Measurements from ENCODE around the gene CWF19L2.
A peak's percentile ranks its signal among the peaks of the same experiment; 100 is the strongest.
"Not testable (repeated sequence)": the region's sequence is repeated elsewhere in the genome, so short reads cannot be mapped to it uniquely, and the experiment has no call there.

The CWF19L2 gene

DNA sequence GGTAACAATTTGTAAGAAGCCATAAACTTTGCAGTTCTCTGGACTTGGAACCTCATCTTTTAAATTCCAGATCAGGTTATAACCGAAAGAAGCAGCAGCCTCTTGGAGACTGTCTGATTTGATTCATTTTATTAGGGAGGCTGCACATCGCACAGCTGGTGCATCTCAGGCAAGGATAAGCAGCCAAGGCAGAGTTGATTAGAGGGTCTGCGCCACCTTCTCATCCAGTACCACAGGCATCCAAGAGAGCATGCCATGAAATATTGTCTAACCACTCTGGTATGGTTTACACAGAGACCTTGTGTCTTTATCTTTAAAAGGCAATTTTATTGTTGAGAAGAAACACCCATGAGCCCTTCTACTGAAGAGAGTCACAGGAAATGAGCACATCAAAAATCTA is 16.2 kb upstream of the CWF19L2 start:
- no peak for DNase-seq
- TF ChIP-seq CTCF (IDR thresholded peaks at IDR 0.05), result no peak
- H3K27ac Mint-ChIP-seq, result no peak overlapping the region
- H3K27me3 Mint-ChIP-seq (ENCODE audit: low read depth, poor library complexity), result peaks cover 11% of the 10 kb centered on the region
- no peak overlapping the region for H3K4me3 Mint-ChIP-seq
- peaks cover 36% of the 10 kb centered on the region for H3K4me1 Mint-ChIP-seq
- H3K36me3 Mint-ChIP-seq (ENCODE audit: low read depth), result no peaks in the 10 kb centered on the region
- H3K9me3 Mint-ChIP-seq, result no peaks in the 10 kb centered on the region

- H3K27me3 Mint-ChIP-seq (ENCODE audit: low read depth, poor library complexity), result peaks cover 16% of the 10 kb centered on the region
- H3K9me3 Mint-ChIP-seq, result no peaks in the 10 kb centered on the region
- no peak for TF ChIP-seq CTCF (IDR thresholded peaks at IDR 0.05)
- no peak overlapping the region for H3K4me3 Mint-ChIP-seq
- H3K27ac Mint-ChIP-seq, result no peak overlapping the region
- DNase-seq, result no peak
- no peaks in the 10 kb centered on the region for H3K36me3 Mint-ChIP-seq (ENCODE audit: low read depth)
- H3K4me1 Mint-ChIP-seq, result peaks cover 30% of the 10 kb centered on the region
These were observed 15.3 kb upstream of the CWF19L2 start for GRCh38 chr11:107472966-107473365.

- no peak for DNase-seq
- Mint-ChIP-seq H3K9me3 (peaks cover 21% of the 10 kb centered on the region), H3K4me1 (peaks cover under 1% of the 10 kb centered on the region), H3K4me3 (no peak overlapping the region), H3K27me3 (ENCODE audit: low read depth, poor library complexity) (peaks cover 40% of the 10 kb centered on the region), H3K36me3 (ENCODE audit: low read depth) (no peaks in the 10 kb centered on the region), H3K27ac (no peak overlapping the region)
- no peak for TF ChIP-seq CTCF (IDR thresholded peaks at IDR 0.05)
These were observed 11.0 kb upstream of the CWF19L2 start for GRCh38 chr11:107468596-107468995.

- TF ChIP-seq CTCF (IDR thresholded peaks at IDR 0.05), result no peak
- peaks cover 44% of the 10 kb centered on the region for H3K27me3 Mint-ChIP-seq (ENCODE audit: low read depth, poor library complexity)
- H3K9me3 Mint-ChIP-seq, result peaks cover 30% of the 10 kb centered on the region
- no peak overlapping the region for H3K4me3 Mint-ChIP-seq
- H3K4me1 Mint-ChIP-seq, result no peaks in the 10 kb centered on the region
- H3K27ac Mint-ChIP-seq, result no peak overlapping the region
- no peak for DNase-seq
- H3K36me3 Mint-ChIP-seq (ENCODE audit: low read depth), result no peaks in the 10 kb centered on the region
These were observed 10.1 kb upstream of the CWF19L2 start for GRCh38 chr11:107467696-107468095.

DNA sequence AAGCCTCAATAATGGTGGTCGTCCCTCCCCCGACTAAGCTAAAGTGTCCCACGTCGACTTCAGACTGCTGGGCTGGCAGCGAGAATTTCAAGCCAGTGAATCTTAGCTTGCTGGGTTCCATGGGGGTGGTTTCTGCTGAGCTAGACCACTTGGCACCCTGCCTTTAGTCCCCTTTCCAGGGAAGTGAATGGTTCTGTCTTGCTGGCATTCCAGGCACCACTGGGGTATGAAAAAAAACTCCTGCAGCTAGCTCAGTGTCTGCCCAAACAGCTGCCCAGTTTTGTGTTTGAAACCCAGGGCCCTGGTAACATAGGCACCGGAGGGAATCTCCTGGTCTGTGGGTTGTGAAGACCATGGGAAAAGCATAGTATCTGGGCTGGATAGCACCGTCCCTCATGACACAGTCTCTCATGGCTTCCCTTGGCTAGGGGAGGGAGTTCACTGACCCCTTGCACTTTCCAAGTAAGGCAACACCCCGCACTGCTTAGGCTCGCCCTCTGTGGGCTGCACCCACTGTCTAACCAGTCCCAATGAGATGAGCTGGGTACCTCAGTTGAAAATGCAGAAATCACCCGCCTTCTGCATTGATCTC is 8.7 kb upstream of the CWF19L2 start:
- H3K4me3 Mint-ChIP-seq; H3K4me1 Mint-ChIP-seq; H3K36me3 Mint-ChIP-seq (ENCODE audit: low read depth); H3K27ac Mint-ChIP-seq; DNase-seq: not testable (repeated sequence)
- peaks cover 52% of the 10 kb centered on the region for H3K27me3 Mint-ChIP-seq (ENCODE audit: low read depth, poor library complexity)
- peaks cover 38% of the 10 kb centered on the region for H3K9me3 Mint-ChIP-seq

DNA sequence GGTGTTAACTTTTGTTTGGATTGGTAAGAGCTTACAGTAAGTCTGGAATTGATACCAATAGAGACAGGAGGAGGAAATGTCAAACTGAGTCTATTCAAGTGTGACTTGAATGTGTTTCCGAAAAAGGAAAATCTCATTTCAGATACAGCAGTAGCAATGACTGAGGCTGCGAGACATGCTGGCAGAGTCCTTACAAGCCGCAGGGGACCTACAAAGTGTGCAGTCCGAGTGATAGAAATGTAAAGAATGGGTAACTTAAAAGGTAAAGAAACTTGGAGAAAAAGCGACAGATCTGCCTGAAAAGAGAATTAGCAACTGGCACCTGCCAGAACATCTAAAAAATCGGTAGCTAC is 444 bp downstream of the CWF19L2 start:
- Mint-ChIP-seq H3K27ac (peak overlapping the region; percentile 37), H3K9me3 (peaks cover 4% of the 10 kb centered on the region), H3K36me3 (ENCODE audit: low read depth) (peaks cover 10% of the 10 kb centered on the region), H3K4me3 (peak overlapping the region; percentile 89), H3K4me1 (peaks cover 31% of the 10 kb centered on the region), H3K27me3 (ENCODE audit: low read depth, poor library complexity) (peaks cover 20% of the 10 kb centered on the region)
- no peak for TF ChIP-seq CTCF (IDR thresholded peaks at IDR 0.05)
- peak; percentile 9 for DNase-seq

Data from nephron progenitor cell (in vitro differentiated cells).